GM23338 (cell line): ENCODE results near the gene RADIL. TPM values are rescaled to one million over a fixed set of nuclear protein-coding genes. Genes with fewer than 3 reads are reported as not detected.

Experiments
- ATAC-seq: fragments of 200-7000 bp; cut with Tn5 transposase; 3 replicates; pipeline ENCODE4 v1.9.1; 2020
- DNase-seq: peaks from one replicate; pipeline ENCODE4 v3.0.0-alpha.2; 2015; ENCODE audit warnings: low spot score
- H2AFZ ChIP-seq: fragments of 200-600 bp; sonication (generic); 2 replicates; pipeline ENCODE4 v1.8.0; 2016; ENCODE audit warnings: antibody characterized with exemption, mild to moderate bottlenecking, moderate library complexity
- H3F3A ChIP-seq: fragments of 200-600 bp; sonication (generic); replicated peaks from 2 replicates; pipeline ENCODE4 v1.8.0; 2017; ENCODE audit warnings: antibody characterized with exemption, mixed run types, low read depth
- H3K27ac ChIP-seq: fragments of 200-600 bp; sonication (generic); 2 replicates; pipeline ENCODE4 v1.6.1; 2016; ENCODE audit warnings: low read depth
- H3K27me3 ChIP-seq: fragments of 200-600 bp; sonication (generic); 2 replicates; pipeline ENCODE4 v1.8.0; 2016; ENCODE audit warnings: mild to moderate bottlenecking, mixed run types, moderate library complexity; ENCODE audit not compliant: insufficient read depth
- H3K36me3 ChIP-seq: fragments of 200-600 bp; sonication (generic); 2 replicates; pipeline ENCODE4 v1.8.0; 2016; ENCODE audit warnings: mild to moderate bottlenecking; ENCODE audit not compliant: insufficient read depth
- H3K4me1 ChIP-seq: fragments of 200-600 bp; sonication (generic); 2 replicates; pipeline ENCODE4 v1.8.0; 2016; ENCODE audit warnings: mild to moderate bottlenecking, moderate library complexity; ENCODE audit not compliant: insufficient read depth
- H3K4me2 ChIP-seq: fragments of 200-600 bp; sonication (generic); 2 replicates; pipeline ENCODE4 v1.7.1; 2017; ENCODE audit warnings: mixed run types
- H3K4me3 ChIP-seq: fragments of 200-600 bp; sonication (generic); 2 replicates; pipeline ENCODE4 v1.6.1; 2016; ENCODE audit warnings: mixed run types
- H3K79me2 ChIP-seq: fragments of 200-600 bp; sonication (generic); replicated peaks from 2 replicates; pipeline ENCODE4 v1.8.0; 2017; ENCODE audit warnings: mild to moderate bottlenecking; ENCODE audit not compliant: insufficient read depth
- H3K9me2 ChIP-seq: fragments of 200-600 bp; sonication (generic); 2 replicates; pipeline ENCODE4 v1.8.0; 2017; ENCODE audit not compliant: insufficient read depth
- H4K20me1 ChIP-seq: fragments of 200-600 bp; sonication (generic); replicated peaks from 2 replicates; pipeline ENCODE4 v1.8.0; 2017; ENCODE audit warnings: mild to moderate bottlenecking; ENCODE audit not compliant: insufficient read depth
- H3K27ac Mint-ChIP-seq: 2 replicates; pipeline ENCODE4 v1.8.0; 2020; ENCODE audit warnings: inconsistent platforms, mild to moderate bottlenecking, moderate library complexity, mixed read lengths
- H3K27me3 Mint-ChIP-seq: 3 replicates; pipeline ENCODE4 v1.8.0; 2022; ENCODE audit warnings: low read depth, mild to moderate bottlenecking, moderate library complexity, mixed read lengths, inconsistent platforms; ENCODE audit not compliant: insufficient read depth, poor library complexity
- H3K36me3 Mint-ChIP-seq: 3 replicates; pipeline ENCODE4 v1.8.0; 2021; ENCODE audit warnings: low read depth, mild to moderate bottlenecking, inconsistent platforms, moderate library complexity, mixed read lengths
- H3K4me1 Mint-ChIP-seq: 3 replicates; pipeline ENCODE4 v1.8.0; 2020; ENCODE audit warnings: mild to moderate bottlenecking, inconsistent platforms, mixed read lengths
- H3K4me3 Mint-ChIP-seq: 3 replicates; pipeline ENCODE4 v1.8.0; 2021; ENCODE audit warnings: moderate library complexity, mild to moderate bottlenecking, inconsistent platforms, mixed read lengths
- H3K9me3 Mint-ChIP-seq: 3 replicates; pipeline ENCODE4 v1.8.0; 2020; ENCODE audit warnings: moderate library complexity, mild to moderate bottlenecking, inconsistent platforms, mixed read lengths
- CREB1 ChIP-seq: fragments of 250-450 bp; sonication (Bioruptor Pico); IDR thresholded peaks from 2 replicates; pipeline ENCODE4 v1.5.0; 2020; ENCODE audit warnings: low read depth, mild to moderate bottlenecking, moderate library complexity
- EZH2 ChIP-seq: fragments of 200-600 bp; sonication (generic); IDR thresholded peaks from one replicate; pipeline ENCODE4 v1.8.0; 2017; ENCODE audit warnings: antibody characterized with exemption, mild to moderate bottlenecking, low read depth; ENCODE audit not compliant: unreplicated experiment
- EZH2phosphoT487 ChIP-seq: fragments of 200-600 bp; sonication (generic); IDR thresholded peaks from one replicate; pipeline ENCODE4 v1.8.1; 2018; ENCODE audit warnings: antibody characterized with exemption; ENCODE audit not compliant: unreplicated experiment
- JUNB ChIP-seq: IDR thresholded peaks from one replicate; pipeline ENCODE4 v1.6.1; 2016; ENCODE audit warnings: antibody characterized with exemption; ENCODE audit not compliant: unreplicated experiment
- NANOG ChIP-seq: IDR thresholded peaks from 2 replicates; pipeline ENCODE4 v1.6.1; 2016; ENCODE audit warnings: antibody characterized with exemption, borderline replicate concordance
- POLR2AphosphoS5 ChIP-seq: IDR thresholded peaks from 2 replicates; pipeline ENCODE4 v1.6.1; 2016; ENCODE audit warnings: antibody characterized with exemption, low read depth
- STAT1 ChIP-seq: IDR thresholded peaks from one replicate; pipeline ENCODE4 v1.6.1; 2016; ENCODE audit warnings: antibody characterized with exemption; ENCODE audit not compliant: unreplicated experiment
- ZNF114 ChIP-seq: fragments of 250-450 bp; sonication (Bioruptor Pico); IDR thresholded peaks from 2 replicates; pipeline ENCODE4 v1.5.0; 2020; ENCODE audit warnings: mild to moderate bottlenecking, moderate library complexity
- ZNF331 ChIP-seq: fragments of 250-450 bp; sonication (Bioruptor Pico); IDR thresholded peaks from 2 replicates; pipeline ENCODE4 v1.5.0; 2020; ENCODE audit warnings: low read depth, mild to moderate bottlenecking, moderate library complexity
- ZNF462 ChIP-seq: fragments of 250-450 bp; sonication (Bioruptor Pico); IDR thresholded peaks from 2 replicates; pipeline ENCODE4 v1.5.0; 2020; ENCODE audit warnings: mild to moderate bottlenecking, moderate library complexity
- polyA plus RNA-seq: library from polyadenylated mRNA; unstranded; fragments of >200 nt; fragmentation: Nextera tagmentation; extraction: Ambion mirVana; gene quantifications from 2 replicates; pipeline ENCODE4 v1.2.1, GENCODE V29; 2016
- total RNA-seq: library from RNA; depleted of rRNA; stranded (reverse); fragments of >200 nt; shearing (Covaris generic); gene quantifications from 2 replicates; pipeline ENCODE4 v1.2.3, GENCODE V29; 2014
- TF ChIP-seq, protein P1 (sequence below): IDR thresholded peaks from 2 replicates; pipeline ENCODE4 v1.6.1; 2016; ENCODE audit warnings: antibody characterized with exemption
- TF ChIP-seq, protein P2 (sequence below): IDR thresholded peaks from one replicate; pipeline ENCODE4 v1.6.1; 2018; ENCODE audit warnings: antibody characterized with exemption; ENCODE audit not compliant: unreplicated experiment
- TF ChIP-seq, protein P3 (sequence below), 2 experiments: fragments of 200-600 bp in 1 of 2; sonication (generic) in 1 of 2; conservative IDR thresholded peaks; 2 replicates each; pipeline versions ENCODE4 v1.5.1 to v1.6.1; 2016 to 2017; ENCODE audit warnings: antibody characterized with exemption in 2 of 2, low read depth in 2 of 2, mild to moderate bottlenecking in 2 of 2, moderate library complexity in 1 of 2

RADIL gene
- total and polyA plus RNA-seq, 2 experiments from 2014 or later = 4.3 to 9.8 TPM

DNA sequence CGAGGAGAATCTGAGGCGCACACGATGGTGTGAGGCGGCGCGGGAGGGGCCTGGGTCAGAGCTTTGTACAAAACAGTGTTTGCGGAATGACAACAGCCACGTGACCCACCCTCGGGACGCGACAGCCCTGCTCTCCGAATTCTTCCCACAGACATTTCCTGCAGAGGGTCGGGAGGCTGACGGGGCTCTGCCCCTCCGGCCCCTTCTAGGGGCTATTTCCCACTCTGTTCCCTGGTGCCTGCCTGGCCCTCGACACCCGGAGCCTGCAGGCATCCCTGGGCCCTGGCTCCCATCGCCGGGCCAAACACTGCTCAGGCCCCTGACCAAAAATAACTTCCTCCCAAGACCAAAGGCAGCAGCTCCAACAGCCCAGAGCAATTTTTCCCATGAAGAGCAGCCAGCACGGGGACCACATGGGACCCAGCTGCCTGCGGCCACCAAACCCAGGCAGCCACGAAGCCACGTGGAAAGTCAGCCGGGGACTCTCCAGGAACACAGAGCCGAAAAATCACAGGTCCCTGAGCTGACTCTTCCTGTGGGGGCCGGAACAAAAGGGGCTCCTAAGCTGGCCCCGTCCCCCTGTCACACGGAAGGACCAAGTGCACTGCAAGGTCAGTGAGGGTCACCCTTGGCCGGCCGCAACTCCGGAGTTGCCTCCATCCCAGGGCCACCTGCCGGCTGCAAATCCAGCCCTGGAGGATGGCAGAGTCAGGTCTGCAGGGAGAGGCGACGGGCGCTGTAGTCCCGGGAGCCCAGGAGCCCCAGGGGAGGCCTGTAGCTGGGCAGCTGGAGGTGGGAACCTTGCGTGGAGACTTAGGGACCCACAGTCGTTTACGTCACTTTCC, 63.7 kb downstream of the RADIL start:
- H3F3A ChIP-seq = no peaks in the 10 kb centered on the region
- no peaks in the 10 kb centered on the region for H3K36me3 Mint-ChIP-seq
- H3K27ac Mint-ChIP-seq = no peak overlapping the region
- H3K4me2 ChIP-seq = no peak overlapping the region
- ATAC-seq (no peak), DNase-seq (no peak)
- H3K27ac ChIP-seq = no peak overlapping the region
- TF ChIP-seq POLR2AphosphoS5 (no peak), STAT1 (no peak), CREB1 (CRISPR knock-in tag) (no peak), ZNF114 (CRISPR knock-in tag) (no peak), ZNF462 (CRISPR knock-in tag) (no peak), EZH2 (no peak), NANOG (no peak), JUNB (no peak), ZNF331 (CRISPR knock-in tag) (no peak), EZH2phosphoT487 (no peak)
- TF ChIP-seq, protein P1, sequence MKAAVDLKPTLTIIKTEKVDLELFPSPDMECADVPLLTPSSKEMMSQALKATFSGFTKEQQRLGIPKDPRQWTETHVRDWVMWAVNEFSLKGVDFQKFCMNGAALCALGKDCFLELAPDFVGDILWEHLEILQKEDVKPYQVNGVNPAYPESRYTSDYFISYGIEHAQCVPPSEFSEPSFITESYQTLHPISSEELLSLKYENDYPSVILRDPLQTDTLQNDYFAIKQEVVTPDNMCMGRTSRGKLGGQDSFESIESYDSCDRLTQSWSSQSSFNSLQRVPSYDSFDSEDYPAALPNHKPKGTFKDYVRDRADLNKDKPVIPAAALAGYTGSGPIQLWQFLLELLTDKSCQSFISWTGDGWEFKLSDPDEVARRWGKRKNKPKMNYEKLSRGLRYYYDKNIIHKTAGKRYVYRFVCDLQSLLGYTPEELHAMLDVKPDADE = no peak
- TF ChIP-seq, protein P2, sequence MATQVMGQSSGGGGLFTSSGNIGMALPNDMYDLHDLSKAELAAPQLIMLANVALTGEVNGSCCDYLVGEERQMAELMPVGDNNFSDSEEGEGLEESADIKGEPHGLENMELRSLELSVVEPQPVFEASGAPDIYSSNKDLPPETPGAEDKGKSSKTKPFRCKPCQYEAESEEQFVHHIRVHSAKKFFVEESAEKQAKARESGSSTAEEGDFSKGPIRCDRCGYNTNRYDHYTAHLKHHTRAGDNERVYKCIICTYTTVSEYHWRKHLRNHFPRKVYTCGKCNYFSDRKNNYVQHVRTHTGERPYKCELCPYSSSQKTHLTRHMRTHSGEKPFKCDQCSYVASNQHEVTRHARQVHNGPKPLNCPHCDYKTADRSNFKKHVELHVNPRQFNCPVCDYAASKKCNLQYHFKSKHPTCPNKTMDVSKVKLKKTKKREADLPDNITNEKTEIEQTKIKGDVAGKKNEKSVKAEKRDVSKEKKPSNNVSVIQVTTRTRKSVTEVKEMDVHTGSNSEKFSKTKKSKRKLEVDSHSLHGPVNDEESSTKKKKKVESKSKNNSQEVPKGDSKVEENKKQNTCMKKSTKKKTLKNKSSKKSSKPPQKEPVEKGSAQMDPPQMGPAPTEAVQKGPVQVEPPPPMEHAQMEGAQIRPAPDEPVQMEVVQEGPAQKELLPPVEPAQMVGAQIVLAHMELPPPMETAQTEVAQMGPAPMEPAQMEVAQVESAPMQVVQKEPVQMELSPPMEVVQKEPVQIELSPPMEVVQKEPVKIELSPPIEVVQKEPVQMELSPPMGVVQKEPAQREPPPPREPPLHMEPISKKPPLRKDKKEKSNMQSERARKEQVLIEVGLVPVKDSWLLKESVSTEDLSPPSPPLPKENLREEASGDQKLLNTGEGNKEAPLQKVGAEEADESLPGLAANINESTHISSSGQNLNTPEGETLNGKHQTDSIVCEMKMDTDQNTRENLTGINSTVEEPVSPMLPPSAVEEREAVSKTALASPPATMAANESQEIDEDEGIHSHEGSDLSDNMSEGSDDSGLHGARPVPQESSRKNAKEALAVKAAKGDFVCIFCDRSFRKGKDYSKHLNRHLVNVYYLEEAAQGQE = no peak
- TF ChIP-seq, protein P3, sequence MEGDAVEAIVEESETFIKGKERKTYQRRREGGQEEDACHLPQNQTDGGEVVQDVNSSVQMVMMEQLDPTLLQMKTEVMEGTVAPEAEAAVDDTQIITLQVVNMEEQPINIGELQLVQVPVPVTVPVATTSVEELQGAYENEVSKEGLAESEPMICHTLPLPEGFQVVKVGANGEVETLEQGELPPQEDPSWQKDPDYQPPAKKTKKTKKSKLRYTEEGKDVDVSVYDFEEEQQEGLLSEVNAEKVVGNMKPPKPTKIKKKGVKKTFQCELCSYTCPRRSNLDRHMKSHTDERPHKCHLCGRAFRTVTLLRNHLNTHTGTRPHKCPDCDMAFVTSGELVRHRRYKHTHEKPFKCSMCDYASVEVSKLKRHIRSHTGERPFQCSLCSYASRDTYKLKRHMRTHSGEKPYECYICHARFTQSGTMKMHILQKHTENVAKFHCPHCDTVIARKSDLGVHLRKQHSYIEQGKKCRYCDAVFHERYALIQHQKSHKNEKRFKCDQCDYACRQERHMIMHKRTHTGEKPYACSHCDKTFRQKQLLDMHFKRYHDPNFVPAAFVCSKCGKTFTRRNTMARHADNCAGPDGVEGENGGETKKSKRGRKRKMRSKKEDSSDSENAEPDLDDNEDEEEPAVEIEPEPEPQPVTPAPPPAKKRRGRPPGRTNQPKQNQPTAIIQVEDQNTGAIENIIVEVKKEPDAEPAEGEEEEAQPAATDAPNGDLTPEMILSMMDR (conservative IDR thresholded peaks at IDR 0.05; ENCODE audit: low read depth in 2 of 2) = no peak
- H3K9me3 Mint-ChIP-seq = no peaks in the 10 kb centered on the region
- H4K20me1 ChIP-seq = no peaks in the 10 kb centered on the region
- peaks cover 4% of the 10 kb centered on the region for H3K27me3 Mint-ChIP-seq
- no peak overlapping the region for H3K4me3 ChIP-seq
- H3K79me2 ChIP-seq = no peaks in the 10 kb centered on the region
- H3K4me1 ChIP-seq = no peaks in the 10 kb centered on the region
- no peaks in the 10 kb centered on the region for H3K36me3 ChIP-seq
- no peaks in the 10 kb centered on the region for H3K27me3 ChIP-seq
- H3K9me2 ChIP-seq = no peaks in the 10 kb centered on the region
- no peaks in the 10 kb centered on the region for H3K4me1 Mint-ChIP-seq
- H3K4me3 Mint-ChIP-seq = no peak overlapping the region
- H2AFZ ChIP-seq = no peak overlapping the region
